HEK293T (cell line): ENCODE data around the gene GTPBP3.

Experiments used
- ARNT ChIP-seq: fragments of 450-650 bp; IDR thresholded peaks from 2 replicates; pipeline ENCODE4 v1.6.1; 2017; ENCODE audit warnings: mild to moderate bottlenecking
- BHLHE40 ChIP-seq: fragments of 450-650 bp; IDR thresholded peaks from 2 replicates; pipeline ENCODE4 v1.6.1; 2016; ENCODE audit warnings: mild to moderate bottlenecking, moderate library complexity, borderline replicate concordance
- ELF4 ChIP-seq: fragments of 450-650 bp; IDR thresholded peaks from 2 replicates; pipeline ENCODE4 v1.6.1; 2017; ENCODE audit warnings: antibody characterized with exemption
- FOXM1 ChIP-seq: fragments of 450-650 bp; IDR thresholded peaks from 2 replicates; pipeline ENCODE4 v1.6.1; 2017; ENCODE audit warnings: mild to moderate bottlenecking, borderline replicate concordance
- HDGF ChIP-seq: fragments of 450-650 bp; IDR thresholded peaks from 2 replicates; pipeline ENCODE4 v1.6.1; 2017; ENCODE audit warnings: antibody characterized with exemption, borderline replicate concordance
- L3MBTL2 ChIP-seq: fragments of 450-650 bp; conservative IDR thresholded peaks from 2 replicates; pipeline ENCODE4 v1.6.1; 2016; ENCODE audit warnings: mild to moderate bottlenecking
- LEF1 ChIP-seq: fragments of 450-650 bp; IDR thresholded peaks from 2 replicates; pipeline ENCODE4 v1.6.1; 2017; ENCODE audit warnings: mild to moderate bottlenecking, borderline replicate concordance
- NFRKB ChIP-seq: fragments of 450-650 bp; IDR thresholded peaks from 2 replicates; pipeline ENCODE4 v1.6.1; 2016; ENCODE audit warnings: mild to moderate bottlenecking, moderate library complexity
- SP1 ChIP-seq: fragments of 450-650 bp; IDR thresholded peaks from 2 replicates; pipeline ENCODE4 v1.6.1; 2017
- SUZ12 ChIP-seq: fragments of 450-650 bp; IDR thresholded peaks from 2 replicates; pipeline ENCODE4 v1.6.1; 2016; ENCODE audit warnings: mild to moderate bottlenecking
- ZNF384 ChIP-seq: fragments of 450-650 bp; IDR thresholded peaks from 2 replicates; pipeline ENCODE4 v1.6.1; 2016

GRCh38 chr19:17303940-17304267 is 33.4 kb upstream of the GTPBP3 start:
- TF ChIP-seq L3MBTL2 (no peak), SP1 (no peak), HDGF (no peak), ZNF384 (no peak), BHLHE40 (no peak), LEF1 (no peak), ELF4 (no peak), SUZ12 (no peak), NFRKB (no peak), FOXM1 (no peak), ARNT (no peak)
